H1 (cell line): ENCODE data around the gene SLITRK2. TPM values are rescaled to one million over a fixed set of nuclear protein-coding genes. Genes with fewer than 3 reads are reported as not detected.

ENCODE experiments used
- CTCF ChIA-PET: fragments of 300-600 bp; sonication (Branson Sonifier 250); formaldehyde crosslinking; loops from one replicate; lab custom pipeline; 2021; ENCODE audit not compliant: partially characterized antibody; lab: Charles Lee
- POLR2A ChIA-PET: fragments of 300-600 bp; sonication (Branson Sonifier 250); formaldehyde crosslinking; loops from one replicate; lab custom pipeline; 2021; ENCODE audit warnings: inconsistent platforms; ENCODE audit not compliant: partially characterized antibody; lab: Charles Lee
- DNase-seq, 2 experiments: peaks; one replicate each; pipeline versions ENCODE4 v3.0.0 to v3.0.0-alpha.2; 2010 to 2022; ENCODE audit warnings: low spot score in 2 of 2, low read depth in 1 of 2, mixed read lengths in 1 of 2
- FAIRE-seq: peaks from 2 replicates; lab custom pipeline; 2011; peaks lifted over from hg19 to GRCh38; lab: Jason Lieb, UNC
- H2AFZ ChIP-seq: 2 replicates; pipeline ENCODE4 v1.8.1; 2012; ENCODE audit warnings: low read length, inconsistent platforms
- H2AK5ac ChIP-seq: 2 replicates; pipeline ENCODE4 v1.6.1; 2013; ENCODE audit warnings: low read depth, low read length
- H2BK120ac ChIP-seq: replicated peaks from 2 replicates; pipeline ENCODE3; 2013; ENCODE audit warnings: low read depth, low read length, inconsistent platforms
- H2BK12ac ChIP-seq: 2 replicates; pipeline ENCODE4 v1.6.1; 2013; ENCODE audit warnings: low read depth, low read length
- H2BK15ac ChIP-seq: 2 replicates; pipeline ENCODE4 v1.6.1; 2013; ENCODE audit warnings: low read length
- H2BK20ac ChIP-seq: 2 replicates; pipeline ENCODE4 v1.6.1; 2013; ENCODE audit warnings: low read length
- H2BK5ac ChIP-seq: 2 replicates; pipeline ENCODE4 v1.6.1; 2013; ENCODE audit warnings: low read depth, low read length
- H3K14ac ChIP-seq: 2 replicates; pipeline ENCODE4 v1.6.1; 2013; ENCODE audit warnings: inconsistent platforms; ENCODE audit not compliant: insufficient read length
- H3K18ac ChIP-seq: 2 replicates; pipeline ENCODE4 v1.6.1; 2013; ENCODE audit warnings: low read length; ENCODE audit errors: extremely low read depth
- H3K23ac ChIP-seq: 2 replicates; pipeline ENCODE4 v1.6.1; 2013; ENCODE audit warnings: inconsistent platforms; ENCODE audit not compliant: insufficient read length
- H3K23me2 ChIP-seq: 2 replicates; pipeline ENCODE4 v1.6.1; 2013; ENCODE audit warnings: low read depth, low read length
- H3K27ac ChIP-seq: 2 replicates; pipeline ENCODE4 v1.6.1; 2011; ENCODE audit warnings: low read depth, low read length, inconsistent platforms
- H3K27me3 ChIP-seq, 4 experiments: replicated peaks in 1 of 4; 1 replicate in 1 of 4; 2 replicates in 3 of 4; pipeline versions ENCODE4 v1.6.1 to v1.8.1; 2011 to 2013; ENCODE audit warnings: low read length in 3 of 4, mild to moderate bottlenecking in 3 of 4, inconsistent platforms in 2 of 4, mixed read lengths in 2 of 4, moderate library complexity in 1 of 4; ENCODE audit not compliant: control insufficient read depth in 3 of 4, insufficient read depth in 3 of 4; ENCODE audit errors: extremely low read depth in 1 of 4
- H3K36me3 ChIP-seq, 4 experiments: 2 replicates each; pipeline versions ENCODE4 v1.6.1 to v1.8.1; 2011 to 2013; ENCODE audit warnings: mild to moderate bottlenecking in 4 of 4, low read length in 3 of 4, moderate library complexity in 2 of 4, control low read depth in 1 of 4, inconsistent platforms in 1 of 4; ENCODE audit not compliant: insufficient read depth in 4 of 4, control insufficient read depth in 2 of 4
- H3K4ac ChIP-seq: replicated peaks from 2 replicates; pipeline ENCODE3; 2013; ENCODE audit warnings: low read length, low read depth, mixed read lengths, inconsistent platforms; ENCODE audit not compliant: insufficient read length
- H3K4me1 ChIP-seq, 4 experiments: replicated peaks in 1 of 4; 1 replicate in 1 of 4; 2 replicates in 3 of 4; pipeline versions ENCODE4 v1.6.1 to v1.8.1; 2011 to 2013; ENCODE audit warnings: low read length in 3 of 4, inconsistent platforms in 2 of 4, mixed read lengths in 1 of 4; ENCODE audit not compliant: insufficient read depth in 4 of 4, control insufficient read depth in 3 of 4
- H3K4me2 ChIP-seq, 2 experiments: 2 replicates each; pipeline versions ENCODE4 v1.6.1 to v1.8.1; 2011 to 2013; ENCODE audit warnings: low read depth in 2 of 2, low read length in 2 of 2, control low read depth in 1 of 2, inconsistent platforms in 1 of 2, mild to moderate bottlenecking in 1 of 2; ENCODE audit not compliant: insufficient read depth in 1 of 2
- H3K4me3 ChIP-seq, 4 experiments: fragments of 200-600, 300-600 bp in 1 of 4; sonication (generic), shearing (Covaris generic), sonication (Bioruptor Twin) in 1 of 4; 2 replicates each; pipeline versions ENCODE4 v1.5.1 to v1.8.1; 2011 to 2016; ENCODE audit warnings: low read length in 4 of 4, low read depth in 3 of 4, control low read depth in 2 of 4, inconsistent platforms in 2 of 4, mild to moderate bottlenecking in 2 of 4, mixed read lengths in 1 of 4, moderate library complexity in 1 of 4; ENCODE audit not compliant: insufficient read depth in 2 of 4; ENCODE audit errors: extremely low read depth in 1 of 4
- H3K56ac ChIP-seq: replicated peaks from 2 replicates; pipeline ENCODE3; 2013; ENCODE audit warnings: low read depth, mild to moderate bottlenecking, mixed read lengths, low read length, inconsistent platforms; ENCODE audit not compliant: insufficient read length
- H3K79me1 ChIP-seq: 2 replicates; pipeline ENCODE4 v1.6.1; 2013; ENCODE audit warnings: low read depth, low read length, control low read depth
- H3K79me2 ChIP-seq, 2 experiments: 2 replicates each; pipeline versions ENCODE4 v1.6.1 to v1.8.1; 2012 to 2013; ENCODE audit warnings: low read length in 2 of 2, mild to moderate bottlenecking in 2 of 2, inconsistent platforms in 1 of 2; ENCODE audit not compliant: insufficient read depth in 2 of 2, control insufficient read depth in 1 of 2
- H3K9ac ChIP-seq, 4 experiments: replicated peaks in 1 of 4; 1 replicate in 1 of 4; 2 replicates in 3 of 4; pipeline versions ENCODE4 v1.6.1 to v1.8.1; 2011 to 2013; ENCODE audit warnings: low read depth in 3 of 4, low read length in 3 of 4, control low read depth in 2 of 4, mild to moderate bottlenecking in 2 of 4, moderate library complexity in 2 of 4, inconsistent platforms in 1 of 4; ENCODE audit errors: extremely low read depth in 1 of 4
- H3K9me3 ChIP-seq, 2 experiments: 2 replicates each; pipeline versions ENCODE4 v1.6.1 to v1.8.1; 2012 to 2013; ENCODE audit warnings: mild to moderate bottlenecking in 2 of 2, moderate library complexity in 2 of 2, control low read depth in 1 of 2, inconsistent platforms in 1 of 2, low read depth in 1 of 2, low read length in 1 of 2, mixed read lengths in 1 of 2; ENCODE audit not compliant: insufficient read depth in 2 of 2
- H4K20me1 ChIP-seq, 2 experiments: replicated peaks in 1 of 2; 2 replicates each; pipeline versions ENCODE3 to v1.8.1; 2011 to 2013; ENCODE audit warnings: inconsistent platforms in 2 of 2, low read length in 2 of 2, mild to moderate bottlenecking in 1 of 2; ENCODE audit not compliant: insufficient read depth in 2 of 2, control insufficient read depth in 1 of 2
- H4K5ac ChIP-seq: 2 replicates; pipeline ENCODE4 v1.6.1; 2013; ENCODE audit warnings: low read length, low read depth, mixed read lengths, inconsistent platforms; ENCODE audit not compliant: insufficient read length
- H4K8ac ChIP-seq: 2 replicates; pipeline ENCODE4 v1.8.0; 2013; ENCODE audit warnings: mild to moderate bottlenecking, moderate library complexity, low read length, inconsistent platforms; ENCODE audit not compliant: insufficient read depth; ENCODE audit errors: extremely low read depth
- H4K91ac ChIP-seq: replicated peaks from 2 replicates; pipeline ENCODE3; 2013; ENCODE audit warnings: low read length, mixed read lengths, inconsistent platforms; ENCODE audit not compliant: insufficient read length
- CEBPB ChIP-seq: IDR thresholded peaks from 2 replicates; pipeline ENCODE4 v1.6.1; 2012; ENCODE audit warnings: low read depth, low read length
- CTBP2 ChIP-seq: IDR thresholded peaks from 2 replicates; pipeline ENCODE4 v1.7.0; 2011; ENCODE audit warnings: borderline replicate concordance, mild to moderate bottlenecking, moderate library complexity, mixed read lengths, low read length; ENCODE audit not compliant: insufficient read depth, insufficient read length
- EP300 ChIP-seq, 2 experiments: IDR thresholded peaks; 1 replicate in 1 of 2; 2 replicates in 1 of 2; pipeline ENCODE4 v1.6.1; 2011 to 2012; ENCODE audit warnings: low read depth in 2 of 2, low read length in 2 of 2, mild to moderate bottlenecking in 2 of 2, borderline replicate concordance in 1 of 2, inconsistent platforms in 1 of 2, moderate library complexity in 1 of 2
- HDAC2 ChIP-seq, 2 experiments: fragments of 300-600 bp in 1 of 2; sonication (generic) in 1 of 2; IDR thresholded peaks; 2 replicates each; pipeline ENCODE4 v1.6.1; 2011 to 2012; ENCODE audit warnings: low read depth in 2 of 2, low read length in 2 of 2, mild to moderate bottlenecking in 2 of 2, moderate library complexity in 2 of 2, borderline replicate concordance in 1 of 2, inconsistent platforms in 1 of 2
- HDAC6 ChIP-seq: IDR thresholded peaks from one replicate; pipeline ENCODE4 v1.7.1; 2012; ENCODE audit warnings: low read depth, mild to moderate bottlenecking, inconsistent platforms, low read length, moderate library complexity
- JUND ChIP-seq: IDR thresholded peaks from 2 replicates; pipeline ENCODE4 v1.6.1; 2011; ENCODE audit warnings: mild to moderate bottlenecking, improper control_type of control experiment, low read length
- KDM4A ChIP-seq: IDR thresholded peaks from one replicate; pipeline ENCODE4 v1.7.1; 2012; ENCODE audit warnings: low read depth, mild to moderate bottlenecking, moderate library complexity, low read length, inconsistent platforms; ENCODE audit not compliant: severe bottlenecking
- POLR2A ChIP-seq, 2 experiments: IDR thresholded peaks; 1 replicate in 1 of 2; 2 replicates in 1 of 2; pipeline ENCODE4 v1.6.1; 2011; ENCODE audit warnings: low read depth in 2 of 2, low read length in 2 of 2, mild to moderate bottlenecking in 2 of 2; ENCODE audit errors: control extremely low read depth in 1 of 2
- POLR2AphosphoS5 ChIP-seq: IDR thresholded peaks from 2 replicates; pipeline ENCODE4 v1.6.1; 2011; ENCODE audit warnings: low read depth, low read length
- SP2 ChIP-seq: IDR thresholded peaks from 2 replicates; pipeline ENCODE4 v1.6.1; 2012; ENCODE audit warnings: mild to moderate bottlenecking, low read length, inconsistent platforms
- TBP ChIP-seq: IDR thresholded peaks from 2 replicates; pipeline ENCODE4 v1.6.1; 2011; ENCODE audit warnings: low read depth, low read length, improper control_type of control experiment
- ZNF274 ChIP-seq: IDR thresholded peaks from 2 replicates; pipeline ENCODE4 v1.7.0; 2012; ENCODE audit warnings: low read length, borderline replicate concordance; ENCODE audit errors: extremely low read depth
- WGBS, 2 experiments: shearing (Covaris generic) in 1 of 2; methylation state at CpG; one replicate each; pipeline versions ENCODE4 v1.1.6 to v1.1.7; 2013 to 2015; ENCODE audit warnings: low lambda C conversion rate in 2 of 2, mixed read lengths in 2 of 2, inconsistent platforms in 1 of 2, low coverage in 1 of 2, missing lambda C conversion rate in 1 of 2; ENCODE audit not compliant: insufficient replicate concordance in 2 of 2, insufficient coverage in 1 of 2, insufficient read length in 1 of 2; ENCODE audit errors: extremely low coverage in 1 of 2, missing lambda C conversion rate in 1 of 2; 5-methylcytosine and 5-hydroxymethylcytosine counted together
- polyA plus RNA-seq, 7 experiments: library from polyadenylated mRNA; depleted of rRNA in 3 of 7; stranded (reverse) in 5 of 7; unstranded in 2 of 7; fragments of >200 nt in 5 of 7; fragments of 200-250 nt in 2 of 7; gene quantifications; 1 replicate in 5 of 7; 2 replicates in 1 of 7; 4 replicates in 1 of 7; pipeline versions ENCODE4 v1.2.1 to v1.2.3, GENCODE V29; 2011 to 2013; ENCODE audit warnings: missing spikeins in 2 of 7, mixed read lengths in 2 of 7
- total RNA-seq: library from RNA; stranded (reverse); fragmentation: NEBNext Ultra II Directional; extraction: Animal tissue kit (Norgen Biotek cat#: 25700); gene quantifications from 2 replicates; pipeline ENCODE4 v1.2.1, GENCODE V29; 2021

SLITRK2 gene
- total and polyA plus RNA-seq, 2 of the 8 experiments (the other 6 are each of a cell fraction or from before 2014, with no cell fraction given), result 0.14 to 0.39 TPM

DNA sequence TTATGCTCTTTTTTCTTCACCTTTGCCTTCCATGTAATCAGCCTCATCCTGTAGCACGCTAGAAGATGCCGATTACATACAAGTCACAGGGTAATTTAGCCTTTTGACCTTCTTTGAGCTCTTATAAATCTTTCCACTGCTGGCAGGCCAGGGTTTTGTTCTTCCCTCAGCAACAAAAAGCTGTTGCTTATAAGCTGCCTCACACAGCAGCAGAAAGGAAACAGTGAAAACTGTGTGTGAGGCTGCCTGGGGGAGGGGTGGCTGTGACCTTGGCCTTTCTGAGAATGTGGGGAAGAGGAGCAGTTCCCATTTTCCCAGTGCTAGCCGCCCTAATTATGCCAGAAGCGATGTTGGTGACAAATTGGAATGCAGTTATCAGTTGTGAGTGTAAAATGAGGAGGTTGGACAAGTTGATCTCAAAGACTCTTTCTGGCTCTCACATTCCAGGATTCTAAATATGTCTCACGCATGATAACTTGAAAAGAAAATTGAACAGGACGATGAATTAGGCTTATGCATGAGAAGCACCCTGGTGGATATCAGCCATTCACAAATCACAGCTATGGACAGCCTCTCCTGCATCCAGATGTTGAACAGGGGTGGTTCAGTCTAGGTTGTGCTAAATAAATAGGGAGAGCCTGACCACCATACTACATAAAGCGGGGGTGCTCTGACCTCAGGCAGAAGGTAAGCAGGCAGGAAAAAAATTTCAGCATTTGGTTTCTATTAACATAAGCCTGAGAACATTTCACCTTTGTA lies 25.7 kb downstream of the SLITRK2 start:
- H3K14ac ChIP-seq, result no peak overlapping the region
- no peak overlapping the region for H2BK5ac ChIP-seq
- H3K23me2 ChIP-seq, result no peaks in the 10 kb centered on the region
- no peak overlapping the region for H4K8ac ChIP-seq
- WGBS, 2 experiments, result 63% methylated on average over 4 of the region's 7 CpGs; no CpG with 5 or more reads in 1 of the 2 experiments
- no peak overlapping the region for H3K27ac ChIP-seq
- H3K4ac ChIP-seq, result no peak overlapping the region
- CTCF ChIA-PET, result interaction anchor here (1.1 kb wide), 1 partner anchor 293 kb away, joined by 3 read pairs; no protein-coding TSS in a partner anchor
- H3K9ac ChIP-seq, result no peak overlapping the region
- H4K20me1 ChIP-seq, result no peaks in the 10 kb centered on the region
- no peaks in the 10 kb centered on the region for H3K9me3 ChIP-seq
- H2BK12ac ChIP-seq, result no peak overlapping the region
- H2BK20ac ChIP-seq, result no peak overlapping the region
- peak overlapping the region; percentile 44; the same call in 1 of the 2 replicates for H2AFZ ChIP-seq
- no peak overlapping the region for H2BK120ac ChIP-seq
- H4K5ac ChIP-seq, result no peak overlapping the region
- POLR2A ChIA-PET, result interaction anchor here (0.6 kb wide), 1 partner anchor 1070 kb away, joined by 4 read pairs; no protein-coding TSS in a partner anchor
- H3K4me1 ChIP-seq, result peaks cover 0 to 4% (median 0%) of the 10 kb centered on the region in 4 experiments; a peak in 2 of 7 replicates
- no peak overlapping the region for H3K18ac ChIP-seq
- no peak overlapping the region for H4K91ac ChIP-seq
- no peaks in the 10 kb centered on the region for H3K79me2 ChIP-seq
- no peaks in the 10 kb centered on the region for H3K27me3 ChIP-seq
- H3K4me3 ChIP-seq, result no peak overlapping the region
- H2AK5ac ChIP-seq, result no peak overlapping the region
- no peak overlapping the region for H2BK15ac ChIP-seq
- H3K79me1 ChIP-seq, result no peaks in the 10 kb centered on the region
- H3K56ac ChIP-seq, result no peak overlapping the region
- DNase-seq (no peak), FAIRE-seq (peak; percentile 24)
- peak overlapping the region; percentile 42 to 56 for H3K4me2 ChIP-seq
- no peaks in the 10 kb centered on the region for H3K36me3 ChIP-seq
- no peak overlapping the region for H3K23ac ChIP-seq
- no peak for TF ChIP-seq KDM4A
- TF ChIP-seq CEBPB, result no peak
- no peak for TF ChIP-seq SP2
- no peak for TF ChIP-seq TBP
- TF ChIP-seq EP300 (IDR thresholded peaks at IDR 0.05; ENCODE audit: borderline replicate concordance in 1 of 2, low read depth in 2 of 2, low read length in 2 of 2), result no peak
- TF ChIP-seq JUND, result no peak
- TF ChIP-seq HDAC2 (IDR thresholded peaks at IDR 0.05; ENCODE audit: borderline replicate concordance in 1 of 2, low read depth in 2 of 2, low read length in 2 of 2), result no peak
- no peak for TF ChIP-seq ZNF274
- TF ChIP-seq POLR2A (IDR thresholded peaks at IDR 0.05; ENCODE audit: control extremely low read depth in 1 of 2, low read depth in 2 of 2, low read length in 2 of 2), result no peak
- no peak for TF ChIP-seq CTBP2
- no peak for TF ChIP-seq POLR2AphosphoS5
- TF ChIP-seq HDAC6, result no peak
